CD14-positive monocyte (primary cell): Measurements from ENCODE around the gene KCNAB1. TPM values are rescaled to one million over a fixed set of nuclear protein-coding genes. Genes with fewer than 3 reads are reported as not detected.

ENCODE experiments used
- DNase-seq, 3 donors: peaks; one replicate each; pipeline ENCODE4 v3.0.0-alpha.2; 2011 to 2022
- H2AFZ ChIP-seq: 2 replicates; pipeline ENCODE4 v1.6.0; 2012; ENCODE audit warnings: mild to moderate bottlenecking, low read depth, low read length, inconsistent platforms; ENCODE audit not compliant: insufficient read depth, poor library complexity, severe bottlenecking
- H3K27ac ChIP-seq, 2 donors: 1 replicate in 1 of 2; 2 replicates in 1 of 2; pipeline ENCODE4 v1.5.1; 2012 to 2013; ENCODE audit warnings: low read length in 2 of 2, control low read depth in 1 of 2, inconsistent platforms in 1 of 2, low read depth in 1 of 2, mild to moderate bottlenecking in 1 of 2
- H3K27me3 ChIP-seq, 2 donors: one replicate each; pipeline versions ENCODE4 v1.6.0 to v1.6.1; 2011 to 2013; ENCODE audit warnings: low read length in 2 of 2; ENCODE audit not compliant: control insufficient read depth in 2 of 2, insufficient read depth in 2 of 2
- H3K36me3 ChIP-seq, 2 donors: replicated peaks in 1 of 2; 1 replicate in 1 of 2; 2 replicates in 1 of 2; pipeline versions ENCODE4 v1.5.1 to v1.6.1; 2012 to 2013; ENCODE audit warnings: low read length in 2 of 2, control low read depth in 1 of 2, inconsistent platforms in 1 of 2, mild to moderate bottlenecking in 1 of 2; ENCODE audit not compliant: insufficient read depth in 2 of 2, control insufficient read depth in 1 of 2
- H3K4me1 ChIP-seq, 2 donors: 1 replicate in 1 of 2; 2 replicates in 1 of 2; pipeline versions ENCODE4 v1.5.1 to v1.6.1; 2012 to 2013; ENCODE audit warnings: low read length in 2 of 2, control low read depth in 1 of 2, inconsistent platforms in 1 of 2, mild to moderate bottlenecking in 1 of 2, moderate library complexity in 1 of 2; ENCODE audit not compliant: insufficient read depth in 2 of 2, control insufficient read depth in 1 of 2
- H3K4me2 ChIP-seq: replicated peaks from 2 replicates; pipeline ENCODE3; 2012; ENCODE audit warnings: low read length, moderate library complexity, mild to moderate bottlenecking; ENCODE audit not compliant: poor library complexity, severe bottlenecking; ENCODE audit errors: extremely low read depth
- H3K4me3 ChIP-seq, 3 experiments: fragments of 200-600 bp in 1 of 3; sonication (generic) in 1 of 3; replicated peaks in 1 of 3; 1 replicate in 2 of 3; 2 replicates in 1 of 3; pipeline ENCODE4 v1.5.1; 2011 to 2013; ENCODE audit warnings: low read length in 3 of 3, mild to moderate bottlenecking in 3 of 3, control low read depth in 2 of 3, low read depth in 2 of 3, inconsistent platforms in 1 of 3, moderate library complexity in 1 of 3
- H3K79me2 ChIP-seq: 2 replicates; pipeline ENCODE4 v1.6.0; 2012; ENCODE audit warnings: mild to moderate bottlenecking, control low read depth, inconsistent platforms, low read length, moderate library complexity; ENCODE audit not compliant: insufficient read depth
- H3K9ac ChIP-seq: 2 replicates; pipeline ENCODE4 v1.6.0; 2017; ENCODE audit warnings: low read length, mild to moderate bottlenecking; ENCODE audit not compliant: insufficient read depth, poor library complexity, severe bottlenecking
- H3K9me3 ChIP-seq, 2 donors: replicated peaks in 1 of 2; 1 replicate in 1 of 2; 2 replicates in 1 of 2; pipeline versions ENCODE4 v1.5.1 to v1.6.1; 2012 to 2013; ENCODE audit warnings: low read length in 2 of 2, control low read depth in 1 of 2; ENCODE audit not compliant: control insufficient read depth in 1 of 2, insufficient read depth in 1 of 2
- H4K20me1 ChIP-seq: 2 replicates; pipeline ENCODE4 v1.6.0; 2012; ENCODE audit warnings: mild to moderate bottlenecking, low read length, control low read depth, moderate library complexity; ENCODE audit not compliant: insufficient read depth
- H3K27ac Mint-ChIP-seq, 7 donors: one replicate each; pipeline ENCODE4 v1.8.0; 2020; ENCODE audit warnings: mild to moderate bottlenecking in 7 of 7, mixed read lengths in 7 of 7, moderate library complexity in 6 of 7, inconsistent platforms in 2 of 7
- H3K27me3 Mint-ChIP-seq, 3 donors: one replicate each; pipeline ENCODE4 v1.8.0; 2021 to 2022; ENCODE audit warnings: low read depth in 3 of 3, mild to moderate bottlenecking in 3 of 3, mixed read lengths in 3 of 3, moderate library complexity in 3 of 3, inconsistent platforms in 1 of 3
- H3K36me3 Mint-ChIP-seq, 2 donors: one replicate each; pipeline ENCODE4 v1.8.0; 2020; ENCODE audit warnings: mixed read lengths in 2 of 2, inconsistent platforms in 1 of 2, mild to moderate bottlenecking in 1 of 2
- H3K4me1 Mint-ChIP-seq: one replicate; pipeline ENCODE4 v1.8.0; 2020; ENCODE audit warnings: mild to moderate bottlenecking, mixed read lengths
- H3K4me3 Mint-ChIP-seq, 2 donors: one replicate each; pipeline ENCODE4 v1.8.0; 2020; ENCODE audit warnings: mild to moderate bottlenecking in 2 of 2, mixed read lengths in 2 of 2, moderate library complexity in 1 of 2
- H3K9me3 Mint-ChIP-seq, 7 donors: one replicate each; pipeline ENCODE4 v1.8.0; 2020 to 2022; ENCODE audit warnings: mixed read lengths in 7 of 7, mild to moderate bottlenecking in 6 of 7, moderate library complexity in 6 of 7, inconsistent platforms in 2 of 7
- WGBS: methylation state at CpG from one replicate; pipeline ENCODE4 v1.1.5; 2013; ENCODE audit warnings: missing lambda C conversion rate; ENCODE audit not compliant: insufficient coverage; 5-methylcytosine and 5-hydroxymethylcytosine counted together
- intact Hi-C, 2 donors: fragments of 100-400 bp; cut with micrococcal nuclease; formaldehyde crosslinking; loops; one replicate each; pipeline versions ENCODE4 v1.15.0 to v1.15.1; 2023
- polyA plus RNA-seq, 3 donors: library from polyadenylated mRNA; depleted of rRNA in 1 of 3; unstranded in 2 of 3; stranded (reverse) in 1 of 3; fragments of 300-500 nt in 2 of 3; fragments of >200 nt in 1 of 3; fragmentation: Illumina TruSeq in 2 of 3; gene quantifications; 1 replicate in 2 of 3; 2 replicates in 1 of 3; pipeline ENCODE4 v1.2.3, GENCODE V29; 2012 to 2021
- TF ChIP-seq, protein P1 (sequence below): fragments of 200-600 bp; IDR thresholded peaks from one replicate; pipeline ENCODE4 v1.8.0; 2022; ENCODE audit warnings: antibody characterized with exemption, mild to moderate bottlenecking

KCNAB1 gene
- polyA plus RNA-seq, 3 donors, result 0.08 to 0.14 TPM; not detected in 1

GRCh38 chr3:156434921-156435320 lies 314.5 kb downstream of the KCNAB1 start:
- Mint-ChIP-seq H3K36me3 (no peaks in the 10 kb centered on the region), H3K4me1 (no peaks in the 10 kb centered on the region), H3K9me3 (peaks cover 0 to 4% (median 0%) of the 10 kb centered on the region in 7 donors), H3K4me3 (no peak overlapping the region), H3K27ac (no peak overlapping the region), H3K27me3 (peaks cover 0 to 18% (median 12%) of the 10 kb centered on the region in 3 donors)
- no peak overlapping the region for H3K9ac ChIP-seq
- H3K9me3 ChIP-seq, result no peaks in the 10 kb centered on the region
- H3K4me1 ChIP-seq, result no peaks in the 10 kb centered on the region
- no peaks in the 10 kb centered on the region for H3K79me2 ChIP-seq
- DNase-seq, result no peak
- no peak overlapping the region for H3K4me2 ChIP-seq
- H3K4me3 ChIP-seq, result no peak overlapping the region
- intact Hi-C loops, result no loop called here
- WGBS, result 77% methylated on average over 2 of the region's 3 CpGs
- H3K27ac ChIP-seq, result no peak overlapping the region
- H2AFZ ChIP-seq, result no peak overlapping the region
- TF ChIP-seq, protein P1, sequence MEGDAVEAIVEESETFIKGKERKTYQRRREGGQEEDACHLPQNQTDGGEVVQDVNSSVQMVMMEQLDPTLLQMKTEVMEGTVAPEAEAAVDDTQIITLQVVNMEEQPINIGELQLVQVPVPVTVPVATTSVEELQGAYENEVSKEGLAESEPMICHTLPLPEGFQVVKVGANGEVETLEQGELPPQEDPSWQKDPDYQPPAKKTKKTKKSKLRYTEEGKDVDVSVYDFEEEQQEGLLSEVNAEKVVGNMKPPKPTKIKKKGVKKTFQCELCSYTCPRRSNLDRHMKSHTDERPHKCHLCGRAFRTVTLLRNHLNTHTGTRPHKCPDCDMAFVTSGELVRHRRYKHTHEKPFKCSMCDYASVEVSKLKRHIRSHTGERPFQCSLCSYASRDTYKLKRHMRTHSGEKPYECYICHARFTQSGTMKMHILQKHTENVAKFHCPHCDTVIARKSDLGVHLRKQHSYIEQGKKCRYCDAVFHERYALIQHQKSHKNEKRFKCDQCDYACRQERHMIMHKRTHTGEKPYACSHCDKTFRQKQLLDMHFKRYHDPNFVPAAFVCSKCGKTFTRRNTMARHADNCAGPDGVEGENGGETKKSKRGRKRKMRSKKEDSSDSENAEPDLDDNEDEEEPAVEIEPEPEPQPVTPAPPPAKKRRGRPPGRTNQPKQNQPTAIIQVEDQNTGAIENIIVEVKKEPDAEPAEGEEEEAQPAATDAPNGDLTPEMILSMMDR, result no peak
- no peaks in the 10 kb centered on the region for H3K27me3 ChIP-seq
- no peaks in the 10 kb centered on the region for H4K20me1 ChIP-seq
- no peaks in the 10 kb centered on the region for H3K36me3 ChIP-seq

GRCh38 chr3:156443079-156443478 lies 322.7 kb downstream of the KCNAB1 start:
- Mint-ChIP-seq H3K9me3 (peaks cover 0 to 2% (median 0%) of the 10 kb centered on the region in 7 donors), H3K27ac (no peak overlapping the region), H3K4me3 (no peak overlapping the region), H3K4me1 (peaks cover 20% of the 10 kb centered on the region), H3K36me3 (no peaks in the 10 kb centered on the region), H3K27me3 (peaks cover 0 to 5% (median 2%) of the 10 kb centered on the region in 3 donors)
- no peak overlapping the region for H3K4me2 ChIP-seq
- no peaks in the 10 kb centered on the region for H3K36me3 ChIP-seq
- DNase-seq, result no peak
- 94% methylated on average over 2 of the region's 5 CpGs for WGBS
- no peak overlapping the region for H3K4me3 ChIP-seq
- H3K9me3 ChIP-seq, result no peaks in the 10 kb centered on the region
- H3K4me1 ChIP-seq, result peaks cover 16 to 19% of the 10 kb centered on the region in 2 donors
- no peaks in the 10 kb centered on the region for H4K20me1 ChIP-seq
- H3K9ac ChIP-seq, result no peak overlapping the region
- H3K79me2 ChIP-seq, result no peaks in the 10 kb centered on the region
- H3K27ac ChIP-seq, result no peak overlapping the region
- no peaks in the 10 kb centered on the region for H3K27me3 ChIP-seq
- intact Hi-C loops, result no loop called here
- TF ChIP-seq, protein P1, result no peak
- H2AFZ ChIP-seq, result no peak overlapping the region
